D721Med (cell line): ENCODE results near the gene HORMAD2.

ENCODE experiments used
- DNase-seq: peaks from one replicate; pipeline ENCODE4 v3.0.0; 2011; ENCODE audit warnings: low spot score; ENCODE audit not compliant: insufficient read length
- FAIRE-seq: peaks from 2 replicates; lab custom pipeline; 2011; peaks lifted over from hg19 to GRCh38; lab: Jason Lieb, UNC
- TF ChIP-seq, protein P1 (sequence below): IDR thresholded peaks from 2 replicates; pipeline ENCODE4 v1.5.1; 2012; ENCODE audit warnings: mild to moderate bottlenecking, control low read depth; ENCODE audit not compliant: insufficient read depth; ENCODE audit errors: missing control alignments

The HORMAD2 gene

DNA sequence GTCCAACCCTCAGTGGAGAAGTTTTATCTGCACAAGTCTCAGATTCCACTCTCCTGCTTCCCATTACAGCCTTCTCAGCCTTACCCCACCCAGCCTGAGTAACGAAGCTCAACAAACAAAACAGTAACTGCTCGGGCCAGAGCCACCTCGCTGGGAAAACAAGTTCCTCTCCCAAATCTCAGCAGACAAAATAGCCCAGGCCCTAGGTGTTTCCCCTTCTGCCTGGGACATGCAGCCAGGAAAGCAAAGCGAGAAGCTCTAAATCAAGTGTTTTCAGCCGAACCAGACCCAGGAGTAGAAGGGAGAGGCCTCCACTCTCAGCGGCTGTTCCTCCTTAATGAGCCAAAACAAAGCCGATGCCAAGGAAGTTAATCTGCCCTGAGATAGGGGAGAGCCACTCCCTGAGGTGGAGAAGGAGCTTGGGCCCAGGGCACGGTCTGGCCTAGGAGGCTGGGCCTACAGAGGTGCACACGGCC, 122.3 kb downstream of the HORMAD2 start:
- TF ChIP-seq, protein P1, sequence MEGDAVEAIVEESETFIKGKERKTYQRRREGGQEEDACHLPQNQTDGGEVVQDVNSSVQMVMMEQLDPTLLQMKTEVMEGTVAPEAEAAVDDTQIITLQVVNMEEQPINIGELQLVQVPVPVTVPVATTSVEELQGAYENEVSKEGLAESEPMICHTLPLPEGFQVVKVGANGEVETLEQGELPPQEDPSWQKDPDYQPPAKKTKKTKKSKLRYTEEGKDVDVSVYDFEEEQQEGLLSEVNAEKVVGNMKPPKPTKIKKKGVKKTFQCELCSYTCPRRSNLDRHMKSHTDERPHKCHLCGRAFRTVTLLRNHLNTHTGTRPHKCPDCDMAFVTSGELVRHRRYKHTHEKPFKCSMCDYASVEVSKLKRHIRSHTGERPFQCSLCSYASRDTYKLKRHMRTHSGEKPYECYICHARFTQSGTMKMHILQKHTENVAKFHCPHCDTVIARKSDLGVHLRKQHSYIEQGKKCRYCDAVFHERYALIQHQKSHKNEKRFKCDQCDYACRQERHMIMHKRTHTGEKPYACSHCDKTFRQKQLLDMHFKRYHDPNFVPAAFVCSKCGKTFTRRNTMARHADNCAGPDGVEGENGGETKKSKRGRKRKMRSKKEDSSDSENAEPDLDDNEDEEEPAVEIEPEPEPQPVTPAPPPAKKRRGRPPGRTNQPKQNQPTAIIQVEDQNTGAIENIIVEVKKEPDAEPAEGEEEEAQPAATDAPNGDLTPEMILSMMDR, result no peak
- DNase-seq, result no peak
- FAIRE-seq, result no peak

DNA sequence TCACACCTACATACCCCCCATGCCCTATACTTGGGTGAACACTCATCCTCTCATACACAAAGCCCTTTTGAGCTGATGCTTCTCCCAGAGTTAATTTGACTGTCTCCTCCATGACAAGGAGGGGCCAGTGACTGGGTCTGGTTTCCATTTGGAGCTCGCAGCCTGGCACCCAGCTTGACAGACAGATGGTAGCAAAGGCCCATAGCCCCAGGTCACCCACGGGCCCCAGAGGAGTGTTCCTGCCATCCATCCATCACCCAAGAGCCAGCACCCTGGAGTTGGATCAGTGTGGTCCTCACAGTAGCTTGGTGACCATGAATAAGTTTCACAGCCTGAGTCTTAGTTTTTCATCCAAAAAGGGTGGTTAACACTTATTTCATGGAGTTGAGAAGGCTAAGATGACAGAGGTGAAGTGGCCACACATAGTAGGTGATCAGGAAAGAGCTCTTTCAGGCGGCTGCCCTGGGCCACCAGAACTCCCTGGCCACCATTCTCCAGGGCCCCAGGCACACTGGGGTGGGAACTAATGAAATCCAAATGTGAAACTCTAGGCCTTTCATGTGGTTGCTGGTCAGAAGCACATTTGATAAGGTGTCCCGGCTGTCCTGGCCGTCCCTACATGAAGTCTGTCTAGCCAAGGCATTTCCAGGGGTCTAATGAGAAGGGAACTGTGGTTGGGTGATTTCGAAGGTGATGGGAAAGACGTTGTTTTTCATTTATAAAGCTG, 123.9 kb downstream of the HORMAD2 start:
- FAIRE-seq (no peak), DNase-seq (no peak)
- TF ChIP-seq, protein P1, result no peak

DNA sequence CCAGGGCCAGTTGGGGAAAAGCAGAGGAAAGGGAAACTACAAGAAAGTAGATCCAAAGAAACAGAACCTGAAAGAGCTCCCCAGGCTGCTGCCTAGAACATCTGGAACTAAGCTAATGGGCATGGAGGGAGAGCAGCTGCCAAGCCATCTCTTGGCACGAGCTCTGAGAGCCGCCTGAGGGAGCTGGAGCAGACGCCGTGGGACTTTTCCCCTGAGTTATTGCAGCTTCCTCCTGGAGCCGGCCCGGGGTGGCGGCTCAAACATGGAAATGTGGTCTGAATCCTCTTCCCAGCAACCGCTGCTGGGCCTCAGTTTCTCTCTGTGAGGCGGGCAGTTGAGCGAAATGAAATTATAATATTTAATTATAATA, 124.5 kb downstream of the HORMAD2 start:
- no peak for DNase-seq
- TF ChIP-seq, protein P1, result no peak
- no peak for FAIRE-seq

DNA sequence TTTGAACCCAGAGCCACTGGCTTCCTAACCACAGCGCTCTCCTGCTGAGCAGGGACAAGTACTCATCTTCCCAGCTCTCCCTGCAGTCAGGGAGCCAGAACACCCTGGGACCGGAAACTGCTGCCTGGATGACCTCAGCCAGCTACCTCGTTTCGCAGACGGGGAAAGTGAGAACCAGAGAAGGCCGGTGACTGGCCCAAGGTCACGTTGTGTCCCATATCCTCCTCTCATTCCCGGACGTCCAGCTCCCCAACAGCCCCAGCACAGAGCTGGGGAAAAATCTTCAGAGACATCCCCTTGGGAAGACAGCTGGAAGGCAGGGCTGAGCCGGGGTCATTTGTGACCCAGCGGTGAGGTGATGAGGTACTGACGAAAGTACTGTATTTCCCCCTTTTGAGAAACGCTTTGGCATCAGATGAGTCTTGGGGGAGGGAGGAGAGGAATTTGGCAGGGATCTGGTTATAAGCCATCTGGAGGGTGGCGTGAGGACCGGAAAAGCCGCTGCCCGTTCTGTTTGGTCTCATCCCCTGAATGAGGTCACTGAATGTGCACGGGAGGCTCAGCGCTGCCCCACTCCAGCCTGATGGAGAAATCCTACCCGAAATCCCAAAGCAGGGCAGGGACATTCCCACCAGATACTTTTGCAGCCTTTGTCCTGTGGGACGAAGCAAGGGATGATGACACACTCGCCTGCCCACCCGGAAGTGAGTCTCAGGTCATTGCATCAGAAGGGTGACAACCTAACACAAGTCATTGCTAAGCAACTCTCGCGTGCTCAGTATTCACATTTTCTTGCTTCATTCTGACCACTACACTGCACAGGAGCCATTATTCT, 125.2 kb downstream of the HORMAD2 start:
- no peak for FAIRE-seq
- DNase-seq, result no peak
- TF ChIP-seq, protein P1, result no peak

DNA sequence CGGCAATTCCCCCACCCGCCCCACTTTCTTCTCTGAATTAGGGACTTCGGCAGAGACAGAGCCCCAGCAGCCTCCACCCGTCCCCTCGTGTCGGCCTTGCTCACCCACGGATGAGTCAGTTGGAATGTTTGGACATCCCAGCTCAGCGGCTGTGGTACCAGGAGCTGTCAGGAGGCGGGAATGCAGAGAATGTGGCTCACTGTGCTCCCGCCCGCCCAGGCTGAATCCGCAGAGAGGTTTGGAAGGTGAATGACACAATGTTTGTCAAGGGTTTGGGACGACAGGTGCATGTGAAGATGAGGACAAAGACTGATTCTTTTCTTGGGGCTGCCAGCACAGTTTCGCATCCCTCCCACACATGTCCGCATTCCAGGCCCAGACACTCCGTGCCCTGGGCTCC, 126.7 kb downstream of the HORMAD2 start:
- no peak for DNase-seq
- FAIRE-seq, result no peak
- TF ChIP-seq, protein P1, result no peak

DNA sequence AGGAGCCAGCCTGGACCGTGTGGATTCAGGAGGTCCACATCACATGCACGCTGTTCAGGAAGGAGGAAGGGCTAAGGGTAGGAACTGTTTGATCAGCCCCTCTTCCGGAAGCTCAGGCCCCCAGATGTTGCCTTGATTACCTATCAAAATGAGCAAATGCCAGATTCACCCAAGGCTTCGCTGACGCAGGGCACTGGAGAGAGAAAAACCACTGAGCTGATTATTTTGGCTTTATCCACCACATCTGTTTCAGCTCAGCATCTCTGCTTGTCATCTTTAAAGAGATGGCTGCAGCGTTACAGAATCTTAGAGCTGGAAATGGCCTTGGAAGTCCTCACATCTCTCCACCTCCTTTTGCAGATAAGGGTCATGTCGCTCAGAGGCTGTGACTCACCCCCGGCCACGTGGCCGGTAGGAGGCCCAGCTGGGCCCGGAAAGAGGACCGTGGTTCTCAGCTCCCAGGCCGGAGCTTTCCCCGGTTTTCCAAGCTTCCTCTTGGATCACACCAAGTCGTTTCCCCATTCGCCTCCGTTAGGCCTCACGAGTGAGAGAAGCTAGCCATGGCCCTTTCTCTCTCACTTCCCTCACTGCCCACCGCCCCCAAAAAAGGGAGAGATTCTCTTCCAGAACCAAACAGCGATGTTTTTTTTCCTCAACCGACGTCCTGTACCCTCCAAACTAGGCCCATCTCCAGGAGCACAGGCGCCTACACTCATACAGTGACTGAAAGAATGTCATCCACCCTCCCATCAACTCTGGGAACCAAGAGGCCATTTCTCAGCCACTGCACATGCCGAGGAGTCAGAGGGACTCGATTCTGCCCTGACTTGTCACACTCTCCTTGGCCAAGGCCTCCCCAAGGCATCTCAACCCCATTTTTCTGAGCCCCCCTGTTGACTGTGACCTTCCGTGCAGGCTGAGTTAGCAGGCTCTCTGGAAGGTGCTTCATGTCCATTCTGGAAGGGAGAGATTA, 128.7 kb downstream of the HORMAD2 start:
- TF ChIP-seq, protein P1, result no peak
- FAIRE-seq (no peak), DNase-seq (no peak)
